ENCODE results near the gene SRPX2.

SRPX2 gene

DNA sequence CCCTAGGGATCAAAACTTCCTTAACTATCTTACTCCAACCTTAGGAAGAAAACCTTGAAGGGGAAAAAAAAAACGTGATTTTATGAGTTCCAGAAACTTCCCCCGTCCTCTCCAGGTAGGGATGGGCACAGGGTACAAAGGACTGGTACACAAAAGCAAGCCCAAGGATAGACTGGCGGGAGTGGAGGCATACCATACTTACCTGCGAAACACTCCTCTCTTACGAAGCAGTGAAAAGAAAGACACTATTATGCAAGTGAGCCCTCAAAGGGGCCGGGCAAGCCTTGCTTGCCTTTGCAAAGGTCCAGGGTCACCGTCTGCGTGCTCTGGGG, 8.0 kb upstream of the SRPX2 start:
- Histone ChIP-seq H2AFZ (ENCODE audit: low read depth, low read length) (no peak overlapping the region), H3K79me1 (replicated peaks; ENCODE audit: low read length, poor library complexity, severe bottlenecking) (peaks cover 2% of the 10 kb centered on the region), H3K27ac (ENCODE audit: low read length, poor library complexity, severe bottlenecking) (no peak overlapping the region), H3K4me3 (ENCODE audit: insufficient read depth in 1 of 2, low read depth in 1 of 2, low read length in 2 of 2) (peak overlapping the region; percentile 74 to 86), H3K9ac (ENCODE audit: low read length) (peak overlapping the region; percentile 91), H3K4ac (ENCODE audit: low read depth in 1 of 2, low read length in 2 of 2) (peak overlapping the region in 1 of 2 experiments; percentile 30), H3K27me3 (ENCODE audit: control insufficient read depth in 1 of 2, insufficient read depth in 1 of 2, low read length in 2 of 2) (peaks cover 0 to 37% of the 10 kb centered on the region in 2 experiments), H3K9me3 (ENCODE audit: control insufficient read depth, low read length) (no peaks in the 10 kb centered on the region), H3K4me1 (ENCODE audit: control insufficient read depth, insufficient read depth, low read depth, low read length) (no peaks in the 10 kb centered on the region), H2BK5ac (ENCODE audit: low read depth, low read length, poor library complexity, severe bottlenecking) (no peak overlapping the region), H3K14ac (ENCODE audit: low read length in 2 of 2) (peak overlapping the region in 1 of 2 experiments; percentile 91), H3K23ac (ENCODE audit: low read length in 2 of 2) (peak overlapping the region in 1 of 2 experiments; percentile 72), H3K4me2 (ENCODE audit: low read length, poor library complexity, severe bottlenecking) (peak overlapping the region; percentile 61), H2AK5ac (ENCODE audit: low read length, severe bottlenecking) (no peak overlapping the region), H4K91ac (ENCODE audit: low read length) (no peak overlapping the region), H3K36me3 (ENCODE audit: control insufficient read depth in 1 of 2, insufficient read depth in 2 of 2, low read depth in 1 of 2, low read length in 2 of 2) (peaks cover 0 to 17% of the 10 kb centered on the region in 2 experiments), H2BK15ac (ENCODE audit: low read depth, poor library complexity, severe bottlenecking) (peak overlapping the region; percentile 23), H4K8ac (ENCODE audit: low read length) (peak overlapping the region; percentile 75), H2BK120ac (ENCODE audit: low read depth, low read length) (no peak overlapping the region), H3K18ac (ENCODE audit: low read depth in 1 of 2, low read length in 2 of 2) (peak overlapping the region; percentile 28 to 48), H2BK12ac (ENCODE audit: low read length in 2 of 2) (no peak overlapping the region)
- no peak for DNase-seq
- 5% methylated on average over 8 of the region's 8 CpGs for WGBS

DNA sequence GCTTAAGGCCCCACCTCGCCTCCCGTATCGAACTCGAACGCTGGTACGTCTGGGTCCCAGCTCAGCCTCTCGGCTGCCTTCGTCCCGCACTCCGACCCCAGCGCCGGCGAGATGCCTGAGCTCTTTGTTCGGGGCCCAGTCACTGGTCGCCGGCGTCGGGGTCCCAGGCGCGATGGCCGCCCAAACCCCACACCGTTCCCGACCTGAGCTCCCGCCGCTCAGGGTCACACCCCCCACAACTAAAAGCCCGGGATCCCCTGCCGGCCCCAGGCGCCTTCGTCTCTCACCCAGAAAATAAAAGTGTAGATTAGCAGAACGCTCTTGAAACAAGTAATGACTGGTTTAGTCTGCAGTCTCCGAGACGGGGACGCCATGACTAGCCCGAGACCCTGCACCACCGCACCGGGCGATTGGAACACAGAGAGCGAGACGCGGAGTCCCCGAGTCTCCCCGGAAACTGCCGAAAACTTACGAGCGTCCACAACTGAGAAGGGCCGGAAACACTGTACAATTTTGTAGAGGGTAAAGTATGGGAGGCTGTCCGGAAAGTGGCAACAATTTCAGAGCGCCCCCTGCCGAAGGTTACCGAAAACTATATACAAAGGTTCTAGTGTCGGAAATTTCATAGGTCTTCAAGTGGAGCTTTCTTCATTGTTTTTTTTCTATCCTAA, 7.5 kb upstream of the SRPX2 start, which contains the start of gene TSPAN6:
TSPAN6 (minus strand) TSS at position 486 of the 671 bp plus-strand sequence; CDS start at position 374, 112 bp downstream.
- H3K27me3 ChIP-seq (ENCODE audit: control insufficient read depth in 1 of 2, insufficient read depth in 1 of 2, low read length in 2 of 2): peaks cover 0 to 41% of the 10 kb centered on the region in 2 experiments
- no peak within 1 kb of the TSS for H2BK120ac ChIP-seq (ENCODE audit: low read depth, low read length)
- peaks cover 0 to 16% of the 10 kb centered on the region in 2 experiments for H3K36me3 ChIP-seq (ENCODE audit: control insufficient read depth in 1 of 2, insufficient read depth in 2 of 2, low read depth in 1 of 2, low read length in 2 of 2)
- peak within 1 kb of the TSS; percentile 61 for H3K4me2 ChIP-seq (ENCODE audit: low read length, poor library complexity, severe bottlenecking)
- peak within 1 kb of the TSS in 1 of 2 experiments; percentile 91 for H3K14ac ChIP-seq (ENCODE audit: low read length in 2 of 2)
- no peak within 1 kb of the TSS for H4K91ac ChIP-seq (ENCODE audit: low read length)
- no peak within 1 kb of the TSS for H2AK5ac ChIP-seq (ENCODE audit: low read length, severe bottlenecking)
- peak within 1 kb of the TSS; percentile 23 for H2BK15ac ChIP-seq (ENCODE audit: low read depth, poor library complexity, severe bottlenecking)
- H3K79me1 ChIP-seq (replicated peaks; ENCODE audit: low read length, poor library complexity, severe bottlenecking): peaks cover 2% of the 10 kb centered on the region
- H2BK12ac ChIP-seq (ENCODE audit: low read length in 2 of 2): peak within 1 kb of the TSS in 1 of 2 experiments; percentile 25
- peak; percentile 89 for DNase-seq
- peak within 1 kb of the TSS; percentile 91 for H3K9ac ChIP-seq (ENCODE audit: low read length)
- H2BK5ac ChIP-seq (ENCODE audit: low read depth, low read length, poor library complexity, severe bottlenecking): no peak within 1 kb of the TSS
- H3K4me1 ChIP-seq (ENCODE audit: control insufficient read depth, insufficient read depth, low read depth, low read length): no peaks in the 10 kb centered on the region
- peak within 1 kb of the TSS; percentile 28 to 48 for H3K18ac ChIP-seq (ENCODE audit: low read depth in 1 of 2, low read length in 2 of 2)
- 0% methylated on average over 30 of the region's 51 CpGs for WGBS
- H3K4ac ChIP-seq (ENCODE audit: low read depth in 1 of 2, low read length in 2 of 2): peak within 1 kb of the TSS in 1 of 2 experiments; percentile 30
- H4K8ac ChIP-seq (ENCODE audit: low read length): peak within 1 kb of the TSS; percentile 75
- no peak within 1 kb of the TSS for H2AFZ ChIP-seq (ENCODE audit: low read depth, low read length)
- H3K9me3 ChIP-seq (ENCODE audit: control insufficient read depth, low read length): no peaks in the 10 kb centered on the region
- peak within 1 kb of the TSS; percentile 74 to 86 for H3K4me3 ChIP-seq (ENCODE audit: insufficient read depth in 1 of 2, low read depth in 1 of 2, low read length in 2 of 2)
- peak within 1 kb of the TSS in 1 of 2 experiments; percentile 72 for H3K23ac ChIP-seq (ENCODE audit: low read length in 2 of 2)
- H3K27ac ChIP-seq (ENCODE audit: low read length, poor library complexity, severe bottlenecking): peak within 1 kb of the TSS; percentile 11

DNA sequence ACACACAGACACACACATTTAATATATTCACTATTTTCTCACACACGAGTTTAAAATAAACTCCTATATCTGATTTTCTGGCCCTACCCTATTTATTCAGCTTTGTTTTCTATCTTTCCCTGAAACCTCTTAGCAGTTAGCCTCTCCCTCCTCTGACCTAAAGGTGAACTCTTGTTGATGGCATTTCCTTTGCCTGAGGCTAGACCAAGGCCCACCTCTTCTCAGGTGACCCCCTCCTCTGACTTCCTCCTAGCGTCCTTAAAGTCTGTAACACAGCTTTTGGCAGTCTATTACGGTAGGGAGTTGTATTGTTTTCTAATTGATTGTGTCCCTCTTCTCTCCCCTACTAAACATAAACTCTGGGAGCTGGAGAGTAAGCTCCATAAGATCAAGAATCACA, 1.7 kb upstream of the SRPX2 start:
- H3K4me1 ChIP-seq (ENCODE audit: control insufficient read depth, insufficient read depth, low read depth, low read length): peaks cover 1% of the 10 kb centered on the region
- H2BK15ac ChIP-seq (ENCODE audit: low read depth, poor library complexity, severe bottlenecking): no peak overlapping the region
- no peak overlapping the region for H4K8ac ChIP-seq (ENCODE audit: low read length)
- H2AK5ac ChIP-seq (ENCODE audit: low read length, severe bottlenecking): peak overlapping the region; percentile 89
- no peak overlapping the region for H3K23ac ChIP-seq (ENCODE audit: low read length in 2 of 2)
- H3K18ac ChIP-seq (ENCODE audit: low read depth in 1 of 2, low read length in 2 of 2): peak overlapping the region in 1 of 2 experiments; percentile 33
- no peak overlapping the region for H4K91ac ChIP-seq (ENCODE audit: low read length)
- 61% methylated on average over 1 of the region's 3 CpGs for WGBS
- no peak for DNase-seq
- H3K9me3 ChIP-seq (ENCODE audit: control insufficient read depth, low read length): no peaks in the 10 kb centered on the region
- no peak overlapping the region for H3K27ac ChIP-seq (ENCODE audit: low read length, poor library complexity, severe bottlenecking)
- H3K79me1 ChIP-seq (replicated peaks; ENCODE audit: low read length, poor library complexity, severe bottlenecking): no peaks in the 10 kb centered on the region
- H2AFZ ChIP-seq (ENCODE audit: low read depth, low read length): no peak overlapping the region
- H3K4me3 ChIP-seq (ENCODE audit: insufficient read depth in 1 of 2, low read depth in 1 of 2, low read length in 2 of 2): no peak overlapping the region
- no peak overlapping the region for H3K14ac ChIP-seq (ENCODE audit: low read length in 2 of 2)
- H3K36me3 ChIP-seq (ENCODE audit: control insufficient read depth in 1 of 2, insufficient read depth in 2 of 2, low read depth in 1 of 2, low read length in 2 of 2): no peaks in the 10 kb centered on the region
- no peak overlapping the region for H2BK12ac ChIP-seq (ENCODE audit: low read length in 2 of 2)
- H3K4ac ChIP-seq (ENCODE audit: low read depth in 1 of 2, low read length in 2 of 2): no peak overlapping the region
- no peak overlapping the region for H2BK5ac ChIP-seq (ENCODE audit: low read depth, low read length, poor library complexity, severe bottlenecking)
- H2BK120ac ChIP-seq (ENCODE audit: low read depth, low read length): no peak overlapping the region
- H3K9ac ChIP-seq (ENCODE audit: low read length): no peak overlapping the region
- no peak overlapping the region for H3K4me2 ChIP-seq (ENCODE audit: low read length, poor library complexity, severe bottlenecking)
- H3K27me3 ChIP-seq (ENCODE audit: control insufficient read depth in 1 of 2, insufficient read depth in 1 of 2, low read length in 2 of 2): peaks cover 0 to 43% of the 10 kb centered on the region in 2 experiments

DNA sequence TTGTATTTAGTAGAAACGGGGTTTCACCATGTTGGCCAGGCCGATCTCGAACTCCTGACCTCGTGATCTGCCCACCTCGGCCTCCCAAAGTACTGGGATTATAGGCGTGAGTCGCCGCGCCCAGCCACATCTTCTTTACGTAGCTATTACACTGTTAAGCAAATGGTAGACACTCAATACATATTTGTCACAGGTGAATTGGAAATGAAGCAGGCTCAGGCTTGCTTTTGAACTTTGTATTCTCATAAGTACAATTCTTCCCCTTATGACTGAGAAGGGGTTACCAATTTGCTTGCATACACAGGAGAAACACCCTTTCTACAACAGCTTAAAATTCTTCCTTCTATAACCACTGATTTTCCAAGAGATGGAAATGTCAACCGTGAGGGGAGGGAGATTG, 787 bp upstream of the SRPX2 start:
- H3K27me3 ChIP-seq (ENCODE audit: control insufficient read depth in 1 of 2, insufficient read depth in 1 of 2, low read length in 2 of 2): peaks cover 0 to 41% of the 10 kb centered on the region in 2 experiments
- H4K91ac ChIP-seq (ENCODE audit: low read length): no peak overlapping the region
- no peak overlapping the region for H2BK12ac ChIP-seq (ENCODE audit: low read length in 2 of 2)
- 89% methylated on average over 5 of the region's 11 CpGs for WGBS
- H2AFZ ChIP-seq (ENCODE audit: low read depth, low read length): no peak overlapping the region
- H3K79me1 ChIP-seq (replicated peaks; ENCODE audit: low read length, poor library complexity, severe bottlenecking): no peaks in the 10 kb centered on the region
- H3K18ac ChIP-seq (ENCODE audit: low read depth in 1 of 2, low read length in 2 of 2): peak overlapping the region; percentile 2 to 33
- peak overlapping the region in 1 of 2 experiments; percentile 83 for H3K4me3 ChIP-seq (ENCODE audit: insufficient read depth in 1 of 2, low read depth in 1 of 2, low read length in 2 of 2)
- H3K27ac ChIP-seq (ENCODE audit: low read length, poor library complexity, severe bottlenecking): peak overlapping the region; percentile 81
- H3K4ac ChIP-seq (ENCODE audit: low read depth in 1 of 2, low read length in 2 of 2): no peak overlapping the region
- H2BK120ac ChIP-seq (ENCODE audit: low read depth, low read length): no peak overlapping the region
- H3K4me2 ChIP-seq (ENCODE audit: low read length, poor library complexity, severe bottlenecking): no peak overlapping the region
- H2BK15ac ChIP-seq (ENCODE audit: low read depth, poor library complexity, severe bottlenecking): no peak overlapping the region
- H2AK5ac ChIP-seq (ENCODE audit: low read length, severe bottlenecking): no peak overlapping the region
- DNase-seq: no peak
- no peak overlapping the region for H3K23ac ChIP-seq (ENCODE audit: low read length in 2 of 2)
- H3K9ac ChIP-seq (ENCODE audit: low read length): peak overlapping the region; percentile 94
- no peaks in the 10 kb centered on the region for H3K9me3 ChIP-seq (ENCODE audit: control insufficient read depth, low read length)
- no peak overlapping the region for H3K14ac ChIP-seq (ENCODE audit: low read length in 2 of 2)
- no peaks in the 10 kb centered on the region for H3K36me3 ChIP-seq (ENCODE audit: control insufficient read depth in 1 of 2, insufficient read depth in 2 of 2, low read depth in 1 of 2, low read length in 2 of 2)
- no peak overlapping the region for H4K8ac ChIP-seq (ENCODE audit: low read length)
- no peak overlapping the region for H2BK5ac ChIP-seq (ENCODE audit: low read depth, low read length, poor library complexity, severe bottlenecking)
- H3K4me1 ChIP-seq (ENCODE audit: control insufficient read depth, insufficient read depth, low read depth, low read length): peaks cover 1% of the 10 kb centered on the region
